ENCODE data around the gene DNAAF8. TPM values are rescaled to one million over a fixed set of nuclear protein-coding genes. Genes with fewer than 3 reads are reported as not detected.
"Not testable (repeated sequence)": the region's sequence is repeated elsewhere in the genome, so short reads cannot be mapped to it uniquely, and the experiment has no call there.

Gene DNAAF8
- total RNA-seq, 2 experiments from 2014 or later: 0.10 to 0.62 TPM

DNA sequence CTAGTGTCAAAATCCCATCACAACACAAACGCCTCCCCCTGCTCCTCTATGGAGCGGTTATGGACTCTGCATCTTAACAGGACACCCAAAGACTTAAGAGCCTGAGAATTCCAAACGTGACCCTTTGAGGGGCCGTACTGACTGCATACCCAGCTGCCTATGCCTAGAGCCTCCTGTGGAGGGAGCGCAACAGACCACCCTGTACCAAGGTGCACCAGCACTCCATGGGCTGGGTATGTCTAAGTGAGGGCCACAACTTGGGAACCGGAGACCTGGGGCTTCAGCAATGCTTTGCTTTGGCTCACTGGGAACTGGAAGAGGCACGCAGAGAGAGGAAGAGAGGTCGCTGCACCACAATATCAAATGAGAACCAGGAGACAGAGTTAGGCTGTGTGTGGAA, 5.7 kb upstream of the DNAAF8 start:
- Mint-ChIP-seq H3K9me3 (no peaks in the 10 kb centered on the region), H3K27me3 (no peaks in the 10 kb centered on the region), H3K4me3 (no peak overlapping the region), H3K36me3 (peaks cover 4% of the 10 kb centered on the region), H3K4me1 (peaks cover 10% of the 10 kb centered on the region), H3K27ac (no peak overlapping the region)
- DNase-seq: no peak

DNA sequence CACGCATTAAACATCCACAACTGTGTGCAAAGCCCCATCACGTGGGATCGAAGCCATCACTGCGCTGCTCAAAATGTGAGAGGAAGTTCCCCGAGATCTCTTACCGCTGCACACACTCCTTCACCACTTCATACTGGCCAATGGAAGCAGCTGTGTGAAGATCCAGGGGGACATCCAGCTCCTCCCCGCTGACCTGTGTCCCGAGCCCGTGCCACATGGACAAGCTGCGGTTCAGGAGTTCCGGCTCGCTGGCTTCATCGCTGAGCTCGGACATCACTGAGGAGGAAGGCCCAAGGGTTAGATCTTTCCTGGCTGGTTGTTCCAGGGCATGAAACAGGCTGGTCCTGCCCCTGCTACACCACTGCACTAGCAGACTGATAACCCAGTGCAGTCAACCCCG, 4.5 kb upstream of the DNAAF8 start:
- Mint-ChIP-seq H3K27me3 (no peaks in the 10 kb centered on the region), H3K4me3 (no peak overlapping the region), H3K27ac (no peak overlapping the region), H3K36me3 (peaks cover 4% of the 10 kb centered on the region), H3K4me1 (peaks cover 11% of the 10 kb centered on the region), H3K9me3 (no peaks in the 10 kb centered on the region)
- no peak for DNase-seq

DNA sequence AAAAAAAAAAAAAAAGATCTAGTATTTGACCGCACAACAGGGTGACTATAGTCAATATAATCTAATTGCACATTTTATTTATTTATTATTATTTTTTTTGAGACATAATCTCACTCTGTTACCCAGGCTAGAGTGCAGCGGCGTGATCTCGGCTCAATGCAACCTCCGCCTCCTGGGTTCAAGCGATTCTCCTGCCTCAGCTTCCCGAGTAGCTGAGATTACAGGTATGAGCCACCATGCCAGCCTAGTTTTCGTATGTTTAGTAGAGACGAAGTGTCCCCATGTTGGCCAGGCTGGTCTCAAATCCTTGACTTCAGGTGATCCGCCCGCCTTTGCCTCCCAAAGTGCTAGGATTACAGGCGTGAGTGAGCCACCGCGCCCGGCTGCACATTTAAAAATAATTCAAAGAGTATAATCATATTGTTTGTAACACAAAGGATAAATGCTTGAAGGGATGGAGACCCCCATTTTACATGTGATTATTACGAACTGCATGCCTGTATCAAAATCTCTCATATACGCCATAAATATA, 1.1 kb upstream of the DNAAF8 start:
- Mint-ChIP-seq H3K27me3 (no peaks in the 10 kb centered on the region), H3K4me1 (peaks cover 15% of the 10 kb centered on the region), H3K36me3 (peaks cover 4% of the 10 kb centered on the region), H3K27ac (peak overlapping the region; percentile 75), H3K9me3 (no peaks in the 10 kb centered on the region), H3K4me3 (peak overlapping the region; percentile 88)
- no peak for DNase-seq

DNA sequence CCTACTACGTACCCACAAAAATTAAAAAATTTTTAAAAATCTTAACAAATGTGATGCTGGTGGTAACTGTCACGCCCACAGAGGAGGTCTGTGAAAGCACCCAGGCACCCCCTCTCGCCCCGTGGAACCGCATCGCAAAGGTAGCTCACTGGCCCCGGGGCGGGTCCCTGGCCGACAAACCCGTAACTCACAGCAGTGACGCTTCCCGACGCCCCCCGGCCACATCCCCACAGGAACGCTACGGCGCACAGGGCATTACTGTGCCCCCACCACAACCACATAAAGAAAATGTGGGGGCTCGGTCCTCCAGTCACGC, 632 bp upstream of the DNAAF8 start:
- no peak for DNase-seq
- Mint-ChIP-seq H3K36me3 (peaks cover 2% of the 10 kb centered on the region), H3K27me3 (no peaks in the 10 kb centered on the region), H3K4me3 (peak overlapping the region; percentile 88), H3K27ac (peak overlapping the region; percentile 75), H3K4me1 (peaks cover 15% of the 10 kb centered on the region), H3K9me3 (no peaks in the 10 kb centered on the region)

DNA sequence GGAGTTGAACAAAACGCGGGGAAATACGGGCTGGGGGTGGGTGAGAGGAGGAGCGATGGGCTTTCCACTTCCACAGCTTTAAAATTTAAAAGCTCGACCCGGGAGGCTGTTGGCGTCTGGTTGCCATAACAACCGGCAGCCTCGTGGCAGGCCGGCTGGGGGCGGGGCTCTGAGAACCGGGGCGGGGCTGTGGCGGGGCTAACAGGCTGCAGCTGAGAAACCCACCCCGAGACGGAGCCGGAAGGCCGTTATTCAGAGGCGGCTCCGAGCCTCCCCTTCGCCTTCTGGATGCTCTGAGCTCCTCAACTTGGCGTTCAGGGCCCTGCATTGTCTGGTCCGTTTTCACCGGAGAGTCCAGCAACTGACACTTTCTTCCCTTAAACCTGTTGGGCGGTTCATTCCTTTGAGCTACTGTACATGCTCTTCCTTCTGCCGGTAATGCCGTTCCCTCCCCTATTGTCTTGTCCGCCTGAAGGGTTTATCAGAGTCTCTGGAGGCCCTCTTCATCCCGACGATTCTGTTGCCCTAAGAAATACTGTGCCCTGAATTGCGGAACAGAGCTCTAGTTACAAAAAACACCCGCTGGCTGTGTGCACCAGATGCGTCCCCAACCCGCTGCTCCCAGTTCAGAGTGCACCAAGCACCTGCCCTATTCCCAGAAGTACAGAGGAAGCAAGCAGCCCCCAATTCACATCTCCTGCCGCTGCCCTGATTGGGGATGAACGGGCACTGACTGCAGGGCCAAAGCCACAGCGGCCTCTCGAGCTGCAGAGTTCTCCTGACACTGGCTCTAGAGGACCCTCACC, 596 bp downstream of the DNAAF8 start:
- Mint-ChIP-seq H3K9me3 (no peaks in the 10 kb centered on the region), H3K27me3 (no peaks in the 10 kb centered on the region), H3K4me3 (peak overlapping the region; percentile 88), H3K27ac (peak overlapping the region; percentile 86), H3K36me3 (no peaks in the 10 kb centered on the region), H3K4me1 (peaks cover 15% of the 10 kb centered on the region)
- DNase-seq: peak; percentile 95

DNA sequence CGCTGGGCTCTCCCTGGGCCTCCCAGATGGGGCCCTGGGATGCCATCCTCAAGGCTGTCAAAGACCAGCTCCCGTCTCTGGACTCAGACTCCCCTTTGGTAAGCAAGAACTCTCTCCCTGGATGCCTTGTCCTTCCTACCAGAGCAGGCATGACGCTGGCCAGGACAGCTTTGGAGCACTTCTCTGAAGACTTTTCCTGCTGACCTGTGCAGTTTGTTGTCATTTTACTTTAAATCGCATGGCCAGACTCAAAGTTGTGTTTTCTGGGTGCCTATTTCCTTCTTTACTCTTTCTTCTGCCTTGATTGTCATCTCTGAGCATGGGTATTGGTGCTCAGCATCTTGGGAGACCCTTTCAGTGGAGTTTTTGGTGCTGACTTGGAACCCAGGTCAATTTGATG, 2.2 kb downstream of the DNAAF8 start:
- peaks cover 15% of the 10 kb centered on the region for H3K4me1 Mint-ChIP-seq
- H3K36me3 Mint-ChIP-seq: no peaks in the 10 kb centered on the region
- DNase-seq: no peak
- H3K9me3 Mint-ChIP-seq: no peaks in the 10 kb centered on the region
- no peak overlapping the region for H3K4me3 Mint-ChIP-seq
- H3K27me3 Mint-ChIP-seq: no peaks in the 10 kb centered on the region
- H3K27ac Mint-ChIP-seq: no peak overlapping the region

DNA sequence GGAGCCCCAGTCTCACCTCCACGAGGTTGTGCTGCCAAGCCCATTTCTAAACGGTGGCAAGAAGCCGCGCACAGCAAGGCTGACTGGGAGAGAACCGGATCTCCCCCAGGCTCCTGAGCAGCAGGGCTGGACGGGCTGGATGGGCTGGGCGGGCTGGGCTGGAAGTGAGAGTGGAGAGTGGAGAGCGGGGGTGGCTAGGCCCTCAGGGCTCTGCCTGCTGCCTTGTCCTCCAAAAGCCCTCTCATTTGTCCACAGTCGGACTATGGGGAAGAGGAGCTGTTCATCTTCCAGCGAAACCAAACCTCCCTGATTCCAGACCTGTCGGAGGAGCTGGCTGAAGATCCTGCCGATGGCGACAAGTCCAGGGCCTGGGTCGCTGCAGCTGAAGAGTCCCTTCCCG, 3.2 kb downstream of the DNAAF8 start:
- no peak for DNase-seq
- H3K27me3 Mint-ChIP-seq: no peaks in the 10 kb centered on the region
- no peak overlapping the region for H3K27ac Mint-ChIP-seq
- H3K4me3 Mint-ChIP-seq: no peak overlapping the region
- H3K36me3 Mint-ChIP-seq: no peaks in the 10 kb centered on the region
- no peaks in the 10 kb centered on the region for H3K9me3 Mint-ChIP-seq
- H3K4me1 Mint-ChIP-seq: peaks cover 8% of the 10 kb centered on the region

DNA sequence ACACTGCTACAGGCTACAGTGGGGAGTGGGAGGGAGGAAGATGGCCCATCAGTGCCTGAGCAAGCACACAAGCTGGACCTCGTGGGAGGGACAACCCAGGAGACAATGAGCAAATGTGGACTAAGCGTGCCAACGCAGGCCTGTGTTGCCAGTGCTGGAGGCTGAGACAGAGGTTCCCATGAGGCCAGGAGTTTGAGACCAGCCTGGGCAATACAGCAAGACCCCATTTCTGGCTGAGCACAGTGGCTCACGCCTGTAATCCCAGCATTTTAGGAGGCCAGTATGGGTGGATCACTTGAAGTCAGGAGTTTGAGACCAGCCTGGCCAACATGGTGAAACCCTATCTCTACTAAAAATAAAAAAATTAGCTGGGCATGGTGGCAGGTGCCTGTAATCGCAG, 4.0 kb downstream of the DNAAF8 start:
- not testable (repeated sequence) for H3K4me3 Mint-ChIP-seq, H3K36me3 Mint-ChIP-seq, DNase-seq, H3K27ac Mint-ChIP-seq, H3K9me3 Mint-ChIP-seq, H3K27me3 Mint-ChIP-seq
- H3K4me1 Mint-ChIP-seq: peaks cover 14% of the 10 kb centered on the region

DNA sequence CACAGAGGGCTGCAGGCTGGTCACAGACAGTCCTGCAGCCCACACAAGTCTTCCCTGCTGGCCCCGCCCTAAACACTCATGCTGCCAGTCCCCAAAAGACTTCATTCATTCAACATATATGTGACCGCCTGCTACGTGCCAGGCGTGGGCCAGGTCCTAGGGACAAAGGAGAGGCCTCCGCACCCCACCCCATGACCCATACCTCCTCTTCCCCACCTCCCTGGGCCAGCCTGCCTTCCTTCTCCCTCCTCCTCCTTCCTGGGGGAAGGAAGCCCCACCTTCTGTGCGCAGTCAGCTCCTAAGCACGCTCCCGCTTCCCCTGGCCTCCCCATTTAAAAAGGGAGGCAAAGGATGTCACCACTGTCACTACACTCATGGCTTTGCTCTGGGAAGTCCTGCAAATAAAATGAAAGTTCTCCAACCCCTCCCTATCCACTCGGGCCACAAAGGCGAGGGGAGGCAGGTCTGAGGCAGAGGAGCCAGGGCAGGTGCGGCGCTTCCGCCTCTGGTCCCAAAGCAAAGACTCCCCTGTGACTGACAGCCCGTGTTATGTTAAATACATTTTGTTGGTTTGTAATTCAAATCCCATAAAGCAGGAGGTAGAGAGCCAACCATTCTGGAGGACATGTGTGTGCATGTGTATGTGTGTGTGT, 9.0 kb downstream of the DNAAF8 start:
- Mint-ChIP-seq H3K27ac (peak overlapping the region; percentile 44), H3K9me3 (no peaks in the 10 kb centered on the region), H3K27me3 (no peaks in the 10 kb centered on the region), H3K4me3 (peak overlapping the region; percentile 63), H3K4me1 (peaks cover 34% of the 10 kb centered on the region), H3K36me3 (no peaks in the 10 kb centered on the region)
- DNase-seq: peak; percentile 16

DNA sequence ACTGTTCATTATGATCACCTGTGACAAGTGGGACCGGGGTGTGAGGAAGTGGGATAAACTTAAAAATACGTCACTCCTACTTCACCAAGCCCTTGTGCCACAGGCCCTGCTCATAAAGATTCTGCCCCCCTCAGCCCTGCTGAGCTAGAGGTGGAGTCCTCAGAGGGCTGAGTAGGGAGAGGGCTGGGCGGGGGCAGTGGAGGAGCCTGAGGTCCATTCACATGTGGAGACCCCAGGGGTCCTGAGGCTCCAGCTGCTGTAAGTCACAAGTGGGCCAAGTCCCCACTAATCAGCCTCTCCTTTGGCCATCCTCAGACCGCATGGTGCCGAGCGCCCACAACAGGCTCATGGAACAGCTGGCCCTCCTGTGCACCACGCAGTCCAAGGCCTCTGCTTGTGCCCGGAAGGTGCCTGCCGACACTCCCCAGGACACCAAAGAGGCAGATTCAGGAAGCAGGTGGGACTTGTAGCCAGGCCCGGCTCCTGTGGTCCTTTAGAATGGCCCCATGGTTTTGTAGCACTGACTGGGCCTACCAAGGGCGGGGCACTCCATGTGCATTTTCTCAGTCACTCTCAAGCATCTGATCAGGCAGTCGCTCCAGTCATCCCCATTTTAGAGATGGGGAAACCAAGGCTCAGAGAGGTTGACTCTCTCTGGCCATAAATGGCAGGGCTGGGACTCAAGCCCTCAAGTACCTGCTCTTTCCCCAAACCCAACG, 10.4 kb downstream of the DNAAF8 start:
- H3K36me3 Mint-ChIP-seq: peaks cover 2% of the 10 kb centered on the region
- no peaks in the 10 kb centered on the region for H3K9me3 Mint-ChIP-seq
- H3K4me3 Mint-ChIP-seq: no peak overlapping the region
- H3K4me1 Mint-ChIP-seq: peaks cover 39% of the 10 kb centered on the region
- no peak for DNase-seq
- no peak overlapping the region for H3K27ac Mint-ChIP-seq
- H3K27me3 Mint-ChIP-seq: no peaks in the 10 kb centered on the region

DNA sequence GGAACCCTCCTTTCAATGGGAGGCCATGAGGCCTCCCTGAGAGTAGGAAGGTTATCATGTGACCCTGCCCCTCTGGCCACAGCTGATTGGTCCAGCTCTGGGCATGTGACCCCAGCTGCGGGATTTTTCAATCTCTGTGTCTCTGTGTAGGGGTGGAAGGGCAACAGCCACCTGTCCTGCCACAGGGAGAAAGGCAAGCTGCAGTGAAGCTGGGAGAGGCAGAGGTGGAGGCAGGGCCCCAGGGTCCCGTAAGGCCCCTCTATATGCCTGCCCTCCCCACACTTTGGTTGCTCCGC, 10.9 kb downstream of the DNAAF8 start:
- peaks cover 39% of the 10 kb centered on the region for H3K4me1 Mint-ChIP-seq
- no peak overlapping the region for H3K27ac Mint-ChIP-seq

DNA sequence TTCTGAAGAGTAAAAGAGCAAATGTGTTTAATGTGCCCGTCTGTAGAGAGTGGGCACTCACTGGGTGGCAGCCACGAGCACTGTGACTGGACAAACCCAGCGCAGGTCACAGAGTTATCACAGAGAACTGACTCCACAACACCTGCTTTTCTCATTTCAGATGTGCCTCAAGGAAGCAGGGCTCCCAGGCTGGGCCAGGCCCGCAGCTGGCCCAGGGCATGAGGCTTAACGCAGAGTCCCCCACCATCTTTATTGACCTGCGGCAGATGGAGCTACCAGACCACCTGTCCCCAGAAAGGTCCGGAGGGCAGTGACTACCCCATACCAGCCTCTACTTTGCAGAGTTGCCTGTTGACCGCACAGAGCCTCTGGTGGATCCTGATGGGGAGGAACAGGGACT, 11.9 kb downstream of the DNAAF8 start:
- Mint-ChIP-seq H3K27ac (peak overlapping the region; percentile 4), H3K4me3 (no peak overlapping the region), H3K36me3 (peaks cover 2% of the 10 kb centered on the region), H3K4me1 (peaks cover 39% of the 10 kb centered on the region), H3K9me3 (no peaks in the 10 kb centered on the region), H3K27me3 (no peaks in the 10 kb centered on the region)
- no peak for DNase-seq

More for the DNA sequence above, 10.9 kb downstream of the DNAAF8 start:
- no peak for DNase-seq
- no peaks in the 10 kb centered on the region for H3K27me3 Mint-ChIP-seq
- no peak overlapping the region for H3K4me3 Mint-ChIP-seq
- H3K36me3 Mint-ChIP-seq: peaks cover 2% of the 10 kb centered on the region
- H3K9me3 Mint-ChIP-seq: no peaks in the 10 kb centered on the region

DNA sequence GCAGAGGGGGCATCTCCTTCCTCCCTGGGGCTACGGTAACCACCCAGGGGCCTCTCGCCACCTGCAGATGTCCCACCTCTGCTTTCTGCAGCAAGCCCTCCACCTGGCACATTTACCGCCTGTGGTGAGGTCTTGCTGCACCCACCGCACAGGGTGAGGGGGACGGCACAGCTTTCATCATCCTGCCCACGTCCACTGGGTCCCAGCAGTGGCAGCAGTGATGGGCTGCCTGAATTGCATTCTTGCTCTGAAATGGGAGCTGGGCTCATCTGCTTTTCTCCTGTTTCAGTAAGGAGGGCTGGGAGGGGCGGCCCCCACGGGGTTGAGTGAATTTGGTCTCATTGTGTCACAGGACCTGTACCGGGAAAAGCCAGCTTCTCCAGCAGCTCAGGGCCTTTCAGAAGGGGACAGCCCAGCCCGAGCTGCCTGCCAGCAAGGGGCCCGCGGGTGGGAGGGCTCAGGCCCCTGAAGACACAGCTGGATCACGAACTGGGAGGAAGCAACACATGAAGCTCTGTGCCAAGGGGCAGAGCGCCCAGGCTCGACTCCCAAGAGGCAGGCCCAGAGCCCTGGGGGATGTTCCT, 12.7 kb downstream of the DNAAF8 start:
- Mint-ChIP-seq H3K4me3 (no peak overlapping the region), H3K36me3 (peaks cover 2% of the 10 kb centered on the region), H3K4me1 (peaks cover 39% of the 10 kb centered on the region), H3K27me3 (no peaks in the 10 kb centered on the region), H3K27ac (peak overlapping the region; percentile 88), H3K9me3 (no peaks in the 10 kb centered on the region)
- DNase-seq: peak; percentile 18

DNA sequence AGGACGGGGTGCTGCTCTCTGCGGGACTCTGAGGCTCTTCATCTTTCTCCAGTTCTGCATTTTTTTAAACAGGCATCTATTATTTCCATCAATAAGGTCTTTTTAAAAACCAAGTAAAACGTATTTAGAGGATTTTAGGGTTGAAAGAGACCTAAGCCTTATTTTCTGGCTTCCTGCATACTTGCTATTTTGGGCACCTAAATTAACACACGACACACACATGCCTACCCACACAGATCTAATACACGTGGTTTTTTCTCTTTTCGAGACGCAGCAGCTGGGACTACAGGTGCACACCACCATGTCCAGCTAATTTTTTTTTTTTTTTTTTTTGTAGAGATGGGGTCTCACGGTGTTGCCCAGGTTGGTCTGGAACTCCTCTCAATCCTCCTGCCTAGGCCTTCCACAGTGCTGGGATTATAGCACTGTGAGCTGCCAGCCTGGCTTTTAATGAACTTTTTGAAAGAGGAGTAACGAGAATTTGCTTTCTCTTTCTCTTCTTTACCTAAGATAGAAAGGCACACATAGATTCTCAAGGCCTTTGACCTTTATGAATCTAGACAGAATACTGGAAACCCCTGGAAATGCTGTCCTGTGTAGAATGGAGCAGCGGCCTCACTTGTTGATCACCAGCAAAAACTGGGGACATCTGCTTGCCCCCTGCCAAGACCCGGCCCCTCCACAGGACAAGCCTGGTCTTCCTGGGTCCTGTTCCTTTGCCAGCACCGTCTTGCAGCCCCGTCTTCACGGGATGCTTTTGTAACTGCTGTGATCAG, 13.8 kb downstream of the DNAAF8 start:
- peak overlapping the region; percentile 35 for H3K4me3 Mint-ChIP-seq
- peak overlapping the region; percentile 88 for H3K27ac Mint-ChIP-seq
- peaks cover 2% of the 10 kb centered on the region for H3K36me3 Mint-ChIP-seq
- H3K4me1 Mint-ChIP-seq: peaks cover 33% of the 10 kb centered on the region
- no peaks in the 10 kb centered on the region for H3K9me3 Mint-ChIP-seq
- no peaks in the 10 kb centered on the region for H3K27me3 Mint-ChIP-seq
- DNase-seq: no peak
